ENCODE measurements around the gene BEX2. TPM values are rescaled to one million over a fixed set of nuclear protein-coding genes. Genes with fewer than 3 reads are reported as not detected.

Gene BEX2
- total and polyA plus RNA-seq, 2 donors (not counting 1 experiment from before 2014, with no cell fraction given): 15.9 to 34.6 TPM

- no peak for DNase-seq
- TF ChIP-seq CTCF (IDR thresholded peaks at IDR 0.05): no peak
- no peak for TF ChIP-seq EZH2 (IDR thresholded peaks at IDR 0.05; ENCODE audit: borderline replicate concordance, insufficient read depth, low read depth, low read length, poor library complexity, severe bottlenecking)
- H3K4me3 Mint-ChIP-seq: no peak overlapping the region
Observed at GRCh38 chrX:103304705-103305104, 6.1 kb downstream of the BEX2 start.

GRCh38 chrX:103293118-103293517 is 17.7 kb downstream of the BEX2 start:
- Histone ChIP-seq H3K9ac (ENCODE audit: low read length) (no peak overlapping the region), H3K4me2 (replicated peaks; ENCODE audit: low read depth, low read length, poor library complexity, severe bottlenecking) (no peak overlapping the region), H3K9me3 (ENCODE audit: control extremely low read depth in 1 of 3, control insufficient read depth in 2 of 3, insufficient read depth in 1 of 3, low read length in 2 of 3) (peaks cover 0 to 3% (median 0%) of the 10 kb centered on the region in 3 donors), H3K4me3 (ENCODE audit: control extremely low read depth in 1 of 5, extremely low read depth in 1 of 5, insufficient read depth in 1 of 5, low read depth in 2 of 5, low read length in 4 of 5) (no peak overlapping the region), H3K4me1 (ENCODE audit: control insufficient read depth in 2 of 2, insufficient read depth in 2 of 2, low read length in 2 of 2) (no peaks in the 10 kb centered on the region), H2AFZ (ENCODE audit: insufficient read depth, low read depth, low read length, poor library complexity, severe bottlenecking) (no peak overlapping the region), H3K79me2 (ENCODE audit: control insufficient read depth, insufficient read depth, low read length) (no peaks in the 10 kb centered on the region), H3K27ac (ENCODE audit: low read length in 2 of 2) (no peak overlapping the region), H4K20me1 (ENCODE audit: control insufficient read depth, insufficient read depth, low read length, poor library complexity, severe bottlenecking) (no peaks in the 10 kb centered on the region), H3K27me3 (replicated peaks in 1 of 4; ENCODE audit: control extremely low read depth in 1 of 4, control insufficient read depth in 3 of 4, insufficient read depth in 4 of 4, low read length in 3 of 4) (no peaks in the 10 kb centered on the region), H3K36me3 (replicated peaks in 1 of 2; ENCODE audit: control extremely low read depth in 1 of 2, control insufficient read depth in 1 of 2, extremely low read depth in 1 of 2, insufficient read depth in 2 of 2, low read length in 1 of 2) (no peaks in the 10 kb centered on the region)
- WGBS (ENCODE audit: insufficient coverage): no CpG with 5 or more reads among the region's 2 CpGs
- H3K9me3 Mint-ChIP-seq (ENCODE audit: insufficient read depth): no peaks in the 10 kb centered on the region
- H3K4me1 Mint-ChIP-seq: no peaks in the 10 kb centered on the region
- CTCF ChIA-PET: no interaction called here
- peaks cover 4% of the 10 kb centered on the region for H3K27me3 Mint-ChIP-seq
- H3K27ac Mint-ChIP-seq: no peak overlapping the region
- DNase-seq (no peak), ATAC-seq (ENCODE audit: low read depth) (no peak)
- POLR2A ChIA-PET: no interaction called here
- no peak overlapping the region for H3K4me3 Mint-ChIP-seq
- intact Hi-C loops (cut with micrococcal nuclease): no loop called here
- TF ChIP-seq EZH2 (IDR thresholded peaks at IDR 0.05; ENCODE audit: borderline replicate concordance, insufficient read depth, low read depth, low read length, poor library complexity, severe bottlenecking): no peak
- TF ChIP-seq CTCF (IDR thresholded peaks at IDR 0.05): no peak

More at GRCh38 chrX:103304705-103305104, 6.1 kb downstream of the BEX2 start:
- no peak overlapping the region for H3K4me3 ChIP-seq (ENCODE audit: control extremely low read depth in 1 of 5, extremely low read depth in 1 of 5, insufficient read depth in 1 of 5, low read depth in 2 of 5, low read length in 4 of 5)
- CTCF ChIA-PET: no interaction called here
- peaks cover under 1% of the 10 kb centered on the region in 2 donors for H3K4me1 ChIP-seq (ENCODE audit: control insufficient read depth in 2 of 2, insufficient read depth in 2 of 2, low read length in 2 of 2)
- H3K27me3 ChIP-seq (replicated peaks in 1 of 4; ENCODE audit: control extremely low read depth in 1 of 4, control insufficient read depth in 3 of 4, insufficient read depth in 4 of 4, low read length in 3 of 4): no peaks in the 10 kb centered on the region
- H2AFZ ChIP-seq (ENCODE audit: insufficient read depth, low read depth, low read length, poor library complexity, severe bottlenecking): no peak overlapping the region
- H3K36me3 ChIP-seq (replicated peaks in 1 of 2; ENCODE audit: control extremely low read depth in 1 of 2, control insufficient read depth in 1 of 2, extremely low read depth in 1 of 2, insufficient read depth in 2 of 2, low read length in 1 of 2): no peaks in the 10 kb centered on the region
- POLR2A ChIA-PET: no interaction called here
- H3K9me3 ChIP-seq (ENCODE audit: control extremely low read depth in 1 of 3, control insufficient read depth in 2 of 3, insufficient read depth in 1 of 3, low read length in 2 of 3): no peaks in the 10 kb centered on the region
- H3K9me3 Mint-ChIP-seq (ENCODE audit: insufficient read depth): no peaks in the 10 kb centered on the region
- H3K27me3 Mint-ChIP-seq: no peaks in the 10 kb centered on the region
- intact Hi-C loops (cut with micrococcal nuclease): no loop called here
- H3K4me2 ChIP-seq (replicated peaks; ENCODE audit: low read depth, low read length, poor library complexity, severe bottlenecking): no peak overlapping the region
- no peaks in the 10 kb centered on the region for H4K20me1 ChIP-seq (ENCODE audit: control insufficient read depth, insufficient read depth, low read length, poor library complexity, severe bottlenecking)
- no peak for ATAC-seq (ENCODE audit: low read depth)
- H3K9ac ChIP-seq (ENCODE audit: low read length): no peak overlapping the region
- no peak overlapping the region for H3K27ac ChIP-seq (ENCODE audit: low read length in 2 of 2)
- H3K27ac Mint-ChIP-seq: no peak overlapping the region
- H3K4me1 Mint-ChIP-seq: peaks cover 1% of the 10 kb centered on the region
- H3K79me2 ChIP-seq (ENCODE audit: control insufficient read depth, insufficient read depth, low read length): no peaks in the 10 kb centered on the region
